ENCODE results near the gene RXRG.

Gene RXRG

DNA sequence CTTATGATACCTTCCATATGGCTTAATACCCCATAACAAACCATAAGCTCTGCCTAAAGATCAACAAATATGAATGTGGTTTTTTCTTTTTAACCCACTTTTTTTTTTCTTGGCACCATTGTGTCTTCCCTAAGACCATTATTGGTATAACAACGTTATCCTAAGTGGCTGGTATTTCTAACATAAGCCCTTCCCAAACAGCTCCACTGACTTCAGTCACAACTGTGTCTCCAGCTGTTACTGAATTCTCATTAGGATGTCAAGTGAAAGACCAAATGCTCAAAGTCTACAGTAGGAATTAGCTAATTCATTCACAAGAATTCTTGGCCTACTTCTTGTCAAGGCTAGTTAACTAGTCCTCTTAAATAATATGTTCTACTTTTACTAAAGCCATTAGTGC, 4.2 kb upstream of the RXRG start:
- Histone ChIP-seq H3K4me2 (ENCODE audit: insufficient read depth, low read length) (no peak overlapping the region), H3K27ac (ENCODE audit: low read length) (no peak overlapping the region), H3K9ac (ENCODE audit: low read depth, low read length) (no peak overlapping the region), H4K20me1 (ENCODE audit: insufficient read depth, low read length) (no peaks in the 10 kb centered on the region), H3K27me3 (ENCODE audit: insufficient read depth, low read length, poor library complexity) (peaks cover 19% of the 10 kb centered on the region), H3K4me1 (ENCODE audit: insufficient read depth, low read length) (no peaks in the 10 kb centered on the region), H3K9me3 (ENCODE audit: insufficient read depth, low read length, severe bottlenecking) (no peaks in the 10 kb centered on the region), H3K79me2 (ENCODE audit: insufficient read depth, low read length) (no peaks in the 10 kb centered on the region), H3K36me3 (ENCODE audit: insufficient read depth, low read length) (no peaks in the 10 kb centered on the region), H3K4me3 (ENCODE audit: low read depth in 1 of 2, low read length in 2 of 2) (no peak overlapping the region), H2AFZ (ENCODE audit: low read depth, low read length) (no peak overlapping the region)
- ATAC-seq (ENCODE audit: insufficient read depth, low read depth) (no peak), DNase-seq (no peak)
- no peak for TF ChIP-seq EZH2 (IDR thresholded peaks at IDR 0.05; ENCODE audit: borderline replicate concordance, low read depth, low read length, severe bottlenecking)

DNA sequence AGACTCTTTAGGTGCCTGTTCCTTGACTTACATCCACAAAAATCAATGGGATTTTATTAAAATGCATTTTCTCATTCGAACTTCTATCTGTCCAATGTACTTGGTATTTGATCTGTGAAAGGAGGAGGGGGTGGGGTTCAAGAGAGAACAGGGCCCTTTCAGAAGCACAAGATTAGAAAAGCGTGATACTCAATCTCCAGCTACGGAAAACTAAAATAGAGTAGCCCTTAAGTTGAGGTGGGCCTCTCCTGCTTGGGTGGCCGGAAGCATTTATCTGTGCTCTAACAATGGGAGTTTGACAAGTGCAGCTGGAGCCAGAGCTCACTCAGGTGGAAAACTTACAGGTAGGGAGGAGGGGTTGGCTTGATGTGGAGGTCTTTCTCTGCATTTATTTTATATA, 462 bp upstream of the RXRG start:
- H3K4me3 ChIP-seq (ENCODE audit: low read depth in 1 of 2, low read length in 2 of 2): no peak overlapping the region
- no peaks in the 10 kb centered on the region for H3K4me1 ChIP-seq (ENCODE audit: insufficient read depth, low read length)
- H3K27me3 ChIP-seq (ENCODE audit: insufficient read depth, low read length, poor library complexity): peaks cover 52% of the 10 kb centered on the region
- no peak overlapping the region for H3K27ac ChIP-seq (ENCODE audit: low read length)
- no peak overlapping the region for H2AFZ ChIP-seq (ENCODE audit: low read depth, low read length)
- TF ChIP-seq, protein P1, sequence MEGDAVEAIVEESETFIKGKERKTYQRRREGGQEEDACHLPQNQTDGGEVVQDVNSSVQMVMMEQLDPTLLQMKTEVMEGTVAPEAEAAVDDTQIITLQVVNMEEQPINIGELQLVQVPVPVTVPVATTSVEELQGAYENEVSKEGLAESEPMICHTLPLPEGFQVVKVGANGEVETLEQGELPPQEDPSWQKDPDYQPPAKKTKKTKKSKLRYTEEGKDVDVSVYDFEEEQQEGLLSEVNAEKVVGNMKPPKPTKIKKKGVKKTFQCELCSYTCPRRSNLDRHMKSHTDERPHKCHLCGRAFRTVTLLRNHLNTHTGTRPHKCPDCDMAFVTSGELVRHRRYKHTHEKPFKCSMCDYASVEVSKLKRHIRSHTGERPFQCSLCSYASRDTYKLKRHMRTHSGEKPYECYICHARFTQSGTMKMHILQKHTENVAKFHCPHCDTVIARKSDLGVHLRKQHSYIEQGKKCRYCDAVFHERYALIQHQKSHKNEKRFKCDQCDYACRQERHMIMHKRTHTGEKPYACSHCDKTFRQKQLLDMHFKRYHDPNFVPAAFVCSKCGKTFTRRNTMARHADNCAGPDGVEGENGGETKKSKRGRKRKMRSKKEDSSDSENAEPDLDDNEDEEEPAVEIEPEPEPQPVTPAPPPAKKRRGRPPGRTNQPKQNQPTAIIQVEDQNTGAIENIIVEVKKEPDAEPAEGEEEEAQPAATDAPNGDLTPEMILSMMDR (IDR thresholded peaks at IDR 0.05; ENCODE audit: borderline replicate concordance, extremely low read depth, low read length, poor library complexity, severe bottlenecking): no peak
- TF ChIP-seq EZH2 (IDR thresholded peaks at IDR 0.05; ENCODE audit: borderline replicate concordance, low read depth, low read length, severe bottlenecking): no peak
- no peak overlapping the region for H3K9ac ChIP-seq (ENCODE audit: low read depth, low read length)
- ATAC-seq (ENCODE audit: insufficient read depth, low read depth) (no peak), DNase-seq (no peak)
- no peak overlapping the region for H3K4me2 ChIP-seq (ENCODE audit: insufficient read depth, low read length)
- no peaks in the 10 kb centered on the region for H3K9me3 ChIP-seq (ENCODE audit: insufficient read depth, low read length, severe bottlenecking)
- H3K79me2 ChIP-seq (ENCODE audit: insufficient read depth, low read length): no peaks in the 10 kb centered on the region
- H4K20me1 ChIP-seq (ENCODE audit: insufficient read depth, low read length): no peaks in the 10 kb centered on the region
- no peaks in the 10 kb centered on the region for H3K36me3 ChIP-seq (ENCODE audit: insufficient read depth, low read length)

DNA sequence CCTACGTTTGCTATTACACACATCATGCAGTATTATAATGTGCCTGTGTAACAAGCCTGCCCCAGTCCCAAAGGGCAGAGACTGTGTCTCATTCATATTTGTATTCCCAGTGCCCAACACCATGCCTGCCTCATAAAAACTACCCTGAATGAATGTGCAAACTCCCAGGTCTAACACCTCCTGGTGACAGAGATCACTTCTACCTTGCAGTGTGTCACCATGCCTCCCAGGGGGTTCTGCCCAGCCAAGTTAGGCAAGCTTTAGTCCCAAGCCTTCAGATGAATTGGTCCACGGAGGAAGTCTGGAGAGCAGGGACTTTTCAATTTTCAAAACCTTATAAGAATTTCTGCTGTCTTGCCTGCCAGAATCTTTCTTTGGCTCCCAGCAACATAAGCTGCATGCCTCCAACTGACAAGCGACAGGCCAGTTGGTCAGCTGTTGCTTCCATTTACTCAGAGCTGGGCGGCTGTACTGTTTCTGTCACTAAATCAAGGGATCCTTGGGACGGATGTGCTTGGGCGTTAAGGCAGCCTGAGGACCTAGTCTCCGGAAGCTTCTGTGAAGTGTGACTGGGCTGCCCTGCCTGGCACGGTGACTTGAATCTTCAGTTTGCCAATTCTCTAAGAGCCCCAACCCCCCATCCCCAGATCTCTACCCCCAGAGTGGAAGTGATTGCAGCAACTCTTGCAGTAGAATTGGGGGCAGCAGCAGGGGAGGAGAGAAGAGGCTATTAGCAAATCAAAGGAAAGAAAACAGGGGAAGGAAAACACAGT, 1.2 kb downstream of the RXRG start:
- no peaks in the 10 kb centered on the region for H4K20me1 ChIP-seq (ENCODE audit: insufficient read depth, low read length)
- H3K4me3 ChIP-seq (ENCODE audit: low read depth in 1 of 2, low read length in 2 of 2): no peak overlapping the region
- H3K9me3 ChIP-seq (ENCODE audit: insufficient read depth, low read length, severe bottlenecking): no peaks in the 10 kb centered on the region
- ATAC-seq (ENCODE audit: insufficient read depth, low read depth) (no peak), DNase-seq (no peak)
- H3K4me1 ChIP-seq (ENCODE audit: insufficient read depth, low read length): no peaks in the 10 kb centered on the region
- no peaks in the 10 kb centered on the region for H3K36me3 ChIP-seq (ENCODE audit: insufficient read depth, low read length)
- H2AFZ ChIP-seq (ENCODE audit: low read depth, low read length): no peak overlapping the region
- H3K79me2 ChIP-seq (ENCODE audit: insufficient read depth, low read length): no peaks in the 10 kb centered on the region
- H3K27ac ChIP-seq (ENCODE audit: low read length): no peak overlapping the region
- peaks cover 60% of the 10 kb centered on the region for H3K27me3 ChIP-seq (ENCODE audit: insufficient read depth, low read length, poor library complexity)
- H3K4me2 ChIP-seq (ENCODE audit: insufficient read depth, low read length): no peak overlapping the region
- H3K9ac ChIP-seq (ENCODE audit: low read depth, low read length): no peak overlapping the region
- TF ChIP-seq EZH2 (IDR thresholded peaks at IDR 0.05; ENCODE audit: borderline replicate concordance, low read depth, low read length, severe bottlenecking): no peak
- TF ChIP-seq, protein P1 (IDR thresholded peaks at IDR 0.05; ENCODE audit: borderline replicate concordance, extremely low read depth, low read length, poor library complexity, severe bottlenecking): no peak

DNA sequence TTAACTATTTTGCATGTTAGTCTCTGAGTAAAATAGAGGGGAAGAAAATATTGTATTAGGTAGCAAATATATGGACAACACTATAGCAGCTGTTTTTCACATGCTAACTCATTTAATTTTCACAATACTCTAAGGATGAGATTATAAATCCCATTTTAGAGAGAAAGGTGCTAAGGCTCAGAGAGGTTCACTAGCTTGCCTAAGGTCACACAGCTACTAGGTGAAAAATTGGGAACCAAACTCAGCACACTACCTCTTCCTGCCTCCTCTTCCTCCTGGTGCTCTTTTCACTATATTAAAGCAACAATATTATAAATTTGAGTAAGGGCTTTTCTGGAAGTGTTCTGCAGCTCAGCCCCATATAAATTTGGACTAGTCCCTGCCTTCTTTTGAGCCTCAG, 2.3 kb downstream of the RXRG start:
- H3K4me3 ChIP-seq (ENCODE audit: low read depth in 1 of 2, low read length in 2 of 2): no peak overlapping the region
- H3K9ac ChIP-seq (ENCODE audit: low read depth, low read length): no peak overlapping the region
- TF ChIP-seq EZH2 (IDR thresholded peaks at IDR 0.05; ENCODE audit: borderline replicate concordance, low read depth, low read length, severe bottlenecking): no peak
- TF ChIP-seq, protein P1 (IDR thresholded peaks at IDR 0.05; ENCODE audit: borderline replicate concordance, extremely low read depth, low read length, poor library complexity, severe bottlenecking): no peak
- no peak for DNase-seq
- no peak overlapping the region for H2AFZ ChIP-seq (ENCODE audit: low read depth, low read length)
- H3K4me1 ChIP-seq (ENCODE audit: insufficient read depth, low read length): no peaks in the 10 kb centered on the region
- H3K27ac ChIP-seq (ENCODE audit: low read length): no peak overlapping the region
- peaks cover 66% of the 10 kb centered on the region for H3K27me3 ChIP-seq (ENCODE audit: insufficient read depth, low read length, poor library complexity)
- ATAC-seq (ENCODE audit: insufficient read depth, low read depth): no peak
- H3K79me2 ChIP-seq (ENCODE audit: insufficient read depth, low read length): no peaks in the 10 kb centered on the region
- H3K4me2 ChIP-seq (ENCODE audit: insufficient read depth, low read length): no peak overlapping the region
- H3K36me3 ChIP-seq (ENCODE audit: insufficient read depth, low read length): no peaks in the 10 kb centered on the region
- no peaks in the 10 kb centered on the region for H4K20me1 ChIP-seq (ENCODE audit: insufficient read depth, low read length)
- no peaks in the 10 kb centered on the region for H3K9me3 ChIP-seq (ENCODE audit: insufficient read depth, low read length, severe bottlenecking)
